Astrocyte (in vitro differentiated cells and primary cell): ENCODE measurements around the gene H3-3A. TPM values are rescaled to one million over a fixed set of nuclear protein-coding genes. Genes with fewer than 3 reads are reported as not detected.

Experiments used
- DNase-seq: peaks from one replicate; pipeline ENCODE4 v3.0.0-alpha.2; 2010; ENCODE audit warnings: low read depth
- FAIRE-seq: peaks from 2 replicates; lab custom pipeline; 2011; peaks lifted over from hg19 to GRCh38; lab: Jason Lieb, UNC
- H2AFZ ChIP-seq: 2 replicates; pipeline ENCODE4 v1.6.0; 2012; ENCODE audit warnings: low read depth, low read length, inconsistent platforms
- H3K27ac ChIP-seq: 2 replicates; pipeline ENCODE4 v1.5.1; 2011; ENCODE audit warnings: low read depth, low read length, inconsistent platforms
- H3K27me3 ChIP-seq: 2 replicates; pipeline ENCODE4 v1.6.0; 2011; ENCODE audit warnings: low read length, inconsistent platforms; ENCODE audit not compliant: insufficient read depth
- H3K36me3 ChIP-seq: 2 replicates; pipeline ENCODE4 v1.5.1; 2011; ENCODE audit warnings: low read length, inconsistent platforms; ENCODE audit not compliant: insufficient read depth
- H3K4me1 ChIP-seq: 2 replicates; pipeline ENCODE4 v1.5.1; 2011; ENCODE audit warnings: low read length, inconsistent platforms; ENCODE audit not compliant: insufficient read depth
- H3K4me2 ChIP-seq: 2 replicates; pipeline ENCODE4 v1.6.0; 2012; ENCODE audit warnings: low read length, inconsistent platforms
- H3K4me3 ChIP-seq: 2 replicates; pipeline ENCODE4 v1.5.1; 2011; ENCODE audit warnings: low read depth, mild to moderate bottlenecking, low read length, inconsistent platforms; ENCODE audit not compliant: insufficient read depth
- H3K79me2 ChIP-seq: 2 replicates; pipeline ENCODE4 v1.6.0; 2012; ENCODE audit warnings: mild to moderate bottlenecking, low read length, inconsistent platforms; ENCODE audit not compliant: insufficient read depth
- H3K9ac ChIP-seq: 2 replicates; pipeline ENCODE4 v1.6.0; 2012; ENCODE audit warnings: mild to moderate bottlenecking, low read length, inconsistent platforms
- H3K9me3 ChIP-seq: 2 replicates; pipeline ENCODE4 v1.5.1; 2012; ENCODE audit warnings: low read depth, mild to moderate bottlenecking, low read length, inconsistent platforms; ENCODE audit not compliant: insufficient read depth
- H4K20me1 ChIP-seq: 2 replicates; pipeline ENCODE4 v1.6.0; 2012; ENCODE audit warnings: low read length, inconsistent platforms; ENCODE audit not compliant: insufficient read depth
- H3K27ac Mint-ChIP-seq: one replicate; pipeline ENCODE4 v1.8.0; 2021; ENCODE audit warnings: mild to moderate bottlenecking, mixed read lengths; ENCODE audit not compliant: unreplicated experiment
- H3K27me3 Mint-ChIP-seq: one replicate; pipeline ENCODE4 v1.8.0; 2021; ENCODE audit warnings: low read depth, mixed read lengths; ENCODE audit not compliant: unreplicated experiment
- H3K36me3 Mint-ChIP-seq: one replicate; pipeline ENCODE4 v1.8.0; 2021; ENCODE audit warnings: low read depth, mixed read lengths; ENCODE audit not compliant: unreplicated experiment
- H3K4me1 Mint-ChIP-seq: one replicate; pipeline ENCODE4 v1.8.0; 2021; ENCODE audit warnings: low read depth, mixed read lengths; ENCODE audit not compliant: unreplicated experiment
- H3K4me3 Mint-ChIP-seq: one replicate; pipeline ENCODE4 v1.8.0; 2021; ENCODE audit warnings: mild to moderate bottlenecking, moderate library complexity, mixed read lengths; ENCODE audit not compliant: unreplicated experiment
- H3K9me3 Mint-ChIP-seq: one replicate; pipeline ENCODE4 v1.8.0; 2021; ENCODE audit warnings: mild to moderate bottlenecking, mixed read lengths; ENCODE audit not compliant: unreplicated experiment
- CTCF ChIP-seq: IDR thresholded peaks from 2 replicates; pipeline ENCODE4 v1.5.1; 2011; ENCODE audit warnings: low read depth, mild to moderate bottlenecking, inconsistent platforms, low read length, moderate library complexity; ENCODE audit not compliant: insufficient read depth
- EZH2 ChIP-seq: IDR thresholded peaks from 2 replicates; pipeline ENCODE4 v1.6.1; 2012; ENCODE audit warnings: mild to moderate bottlenecking, low read length, inconsistent platforms; ENCODE audit not compliant: insufficient read depth
- total RNA-seq: library from RNA; stranded (reverse); gene quantifications from 2 replicates; pipeline ENCODE4 v1.2.1, GENCODE V29; 2021

Gene H3-3A
- total RNA-seq, 1 donor from 2014 or later: 375 TPM

- Histone ChIP-seq H3K9me3 (no peaks in the 10 kb centered on the region), H3K79me2 (no peaks in the 10 kb centered on the region), H3K4me1 (no peaks in the 10 kb centered on the region), H3K4me2 (no peak overlapping the region), H3K9ac (no peak overlapping the region), H4K20me1 (no peaks in the 10 kb centered on the region), H2AFZ (no peak overlapping the region), H3K27me3 (peaks cover 2% of the 10 kb centered on the region), H3K27ac (no peak overlapping the region), H3K4me3 (no peak overlapping the region), H3K36me3 (no peaks in the 10 kb centered on the region)
- Mint-ChIP-seq H3K27ac (no peak overlapping the region), H3K27me3 (peaks cover 12% of the 10 kb centered on the region), H3K36me3 (no peaks in the 10 kb centered on the region), H3K4me3 (no peak overlapping the region), H3K9me3 (peaks cover 2% of the 10 kb centered on the region), H3K4me1 (no peaks in the 10 kb centered on the region)
- no peak for TF ChIP-seq EZH2
- TF ChIP-seq CTCF: no peak
- DNase-seq (no peak), FAIRE-seq (no peak)
These were observed 26.6 kb upstream of the H3-3A start for GRCh38 chr1:226035915-226036314.

GRCh38 chr1:226038661-226039060 is 23.9 kb upstream of the H3-3A start:
- Histone ChIP-seq H2AFZ (no peak overlapping the region), H3K27me3 (peaks cover 9% of the 10 kb centered on the region), H3K4me1 (no peaks in the 10 kb centered on the region), H3K4me3 (no peak overlapping the region), H3K36me3 (no peaks in the 10 kb centered on the region), H3K4me2 (no peak overlapping the region), H4K20me1 (no peaks in the 10 kb centered on the region), H3K9me3 (no peaks in the 10 kb centered on the region), H3K79me2 (no peaks in the 10 kb centered on the region), H3K9ac (no peak overlapping the region), H3K27ac (no peak overlapping the region)
- Mint-ChIP-seq H3K36me3 (peaks cover 3% of the 10 kb centered on the region), H3K9me3 (no peaks in the 10 kb centered on the region), H3K4me1 (no peaks in the 10 kb centered on the region), H3K4me3 (no peak overlapping the region), H3K27me3 (peaks cover 18% of the 10 kb centered on the region), H3K27ac (no peak overlapping the region)
- DNase-seq (no peak), FAIRE-seq (no peak)
- TF ChIP-seq EZH2 (no peak), CTCF (no peak)

- no peaks in the 10 kb centered on the region for H3K9me3 Mint-ChIP-seq
- FAIRE-seq (no peak), DNase-seq (no peak)
- Histone ChIP-seq H3K9me3 (no peaks in the 10 kb centered on the region), H4K20me1 (no peaks in the 10 kb centered on the region), H3K4me1 (peaks cover 5% of the 10 kb centered on the region), H3K27ac (no peak overlapping the region), H3K27me3 (peaks cover 9% of the 10 kb centered on the region), H3K4me3 (no peak overlapping the region), H3K79me2 (no peaks in the 10 kb centered on the region), H3K4me2 (no peak overlapping the region), H3K9ac (no peak overlapping the region), H3K36me3 (no peaks in the 10 kb centered on the region), H2AFZ (no peak overlapping the region)
- H3K4me3 Mint-ChIP-seq: no peak overlapping the region
- peaks cover 7% of the 10 kb centered on the region for H3K36me3 Mint-ChIP-seq
- TF ChIP-seq CTCF (no peak), EZH2 (no peak)
- H3K27me3 Mint-ChIP-seq: peaks cover 18% of the 10 kb centered on the region
- H3K4me1 Mint-ChIP-seq: peaks cover 8% of the 10 kb centered on the region
- H3K27ac Mint-ChIP-seq: no peak overlapping the region
These were observed 21.1 kb upstream of the H3-3A start for GRCh38 chr1:226041419-226041818.
